Neural crest cell (in vitro differentiated cells): ENCODE data around the gene DDI1. TPM values are rescaled to one million over a fixed set of nuclear protein-coding genes. Genes with fewer than 3 reads are reported as not detected.

Experiments
- DNase-seq: peaks from one replicate; pipeline ENCODE4 v3.0.0; 2021; ENCODE audit warnings: low read depth, mixed read lengths, low spot score
- H3K27ac Mint-ChIP-seq: one replicate; pipeline ENCODE4 v1.8.0; 2021; ENCODE audit warnings: mild to moderate bottlenecking, mixed read lengths; ENCODE audit not compliant: unreplicated experiment
- H3K27me3 Mint-ChIP-seq: 2 replicates; pipeline ENCODE4 v1.8.0; 2021; ENCODE audit warnings: low read depth, mild to moderate bottlenecking, mixed read lengths
- H3K36me3 Mint-ChIP-seq: 2 replicates; pipeline ENCODE4 v1.8.0; 2021; ENCODE audit warnings: low read depth, mild to moderate bottlenecking, mixed read lengths
- H3K4me1 Mint-ChIP-seq: 2 replicates; pipeline ENCODE4 v1.8.0; 2021; ENCODE audit warnings: mixed read lengths
- H3K4me3 Mint-ChIP-seq: one replicate; pipeline ENCODE4 v1.8.0; 2021; ENCODE audit warnings: mild to moderate bottlenecking, mixed read lengths
- H3K9me3 Mint-ChIP-seq: 2 replicates; pipeline ENCODE4 v1.8.0; 2021; ENCODE audit warnings: mixed read lengths
- CTCF ChIP-seq: fragments of 200-600 bp; sonication (generic); conservative IDR thresholded peaks from 2 replicates; pipeline ENCODE4 v1.5.0; 2021; ENCODE audit warnings: antibody characterized with exemption, mild to moderate bottlenecking
- long read RNA-seq: library from polyadenylated mRNA; unstranded; transcript quantifications from one replicate; pipeline ENCODE4 v2.0.0, GENCODE V29; 2020
- total RNA-seq: library from RNA; stranded (reverse); gene quantifications from 2 replicates; pipeline ENCODE4 v1.2.1, GENCODE V29; 2021

Gene DDI1
- not detected in 2 replicates for total RNA-seq
- long read RNA-seq, result 0 reads

- Mint-ChIP-seq H3K9me3 (peaks cover 4% of the 10 kb centered on the region), H3K4me1 (no peaks in the 10 kb centered on the region), H3K27ac (no peak within 1 kb of the TSS), H3K4me3 (no peak within 1 kb of the TSS), H3K36me3 (no peaks in the 10 kb centered on the region), H3K27me3 (no peaks in the 10 kb centered on the region)
- no peak for TF ChIP-seq CTCF
- DNase-seq, result no peak
These were observed at the start of gene DDI1 for GRCh38 chr11:104036588-104036987. DDI1 (plus strand) TSS chr11:104036640; CDS start chr11:104036823, 183 bp downstream.

- Mint-ChIP-seq H3K27me3 (no peaks in the 10 kb centered on the region), H3K9me3 (peaks cover 2% of the 10 kb centered on the region), H3K4me1 (peaks cover 4% of the 10 kb centered on the region), H3K4me3 (no peak overlapping the region), H3K27ac (no peak overlapping the region), H3K36me3 (no peaks in the 10 kb centered on the region)
- TF ChIP-seq CTCF, result no peak
- no peak for DNase-seq
These were observed 48.5 kb upstream of the DDI1 start for GRCh38 chr11:103987629-103988594.

- Mint-ChIP-seq H3K27ac (no peak overlapping the region), H3K36me3 (no peaks in the 10 kb centered on the region), H3K4me3 (no peak overlapping the region), H3K27me3 (no peaks in the 10 kb centered on the region), H3K4me1 (peaks cover 4% of the 10 kb centered on the region), H3K9me3 (peaks cover 2% of the 10 kb centered on the region)
- no peak for DNase-seq
- no peak for TF ChIP-seq CTCF
These were observed 47.9 kb upstream of the DDI1 start for GRCh38 chr11:103988595-103988969.

GRCh38 chr11:103993507-103993906 is 42.9 kb upstream of the DDI1 start:
- Mint-ChIP-seq H3K4me3 (no peak overlapping the region), H3K36me3 (no peaks in the 10 kb centered on the region), H3K27ac (no peak overlapping the region), H3K4me1 (peaks cover under 1% of the 10 kb centered on the region), H3K9me3 (no peaks in the 10 kb centered on the region), H3K27me3 (no peaks in the 10 kb centered on the region)
- no peak for DNase-seq
- TF ChIP-seq CTCF, result no peak

GRCh38 chr11:103994094-103994493 is 42.3 kb upstream of the DDI1 start:
- no peaks in the 10 kb centered on the region for H3K36me3 Mint-ChIP-seq
- no peak overlapping the region for H3K4me3 Mint-ChIP-seq
- no peak for TF ChIP-seq CTCF
- no peak for DNase-seq
- no peaks in the 10 kb centered on the region for H3K27me3 Mint-ChIP-seq
- H3K27ac Mint-ChIP-seq, result no peak overlapping the region
- no peaks in the 10 kb centered on the region for H3K9me3 Mint-ChIP-seq
- peaks cover 7% of the 10 kb centered on the region for H3K4me1 Mint-ChIP-seq
